WI38 (cell line): ENCODE data around the gene USP32.
A peak's percentile ranks its signal among the peaks of the same experiment; 100 is the strongest.

ENCODE experiments used
- H3K4me3 ChIP-seq: 2 replicates; pipeline ENCODE4 v1.5.1; 2011; ENCODE audit warnings: low read depth, mild to moderate bottlenecking, control low read depth, low read length
- TF ChIP-seq, protein P1 (sequence below): IDR thresholded peaks from 2 replicates; pipeline ENCODE4 v1.5.1; 2012; ENCODE audit warnings: low read depth, mild to moderate bottlenecking, control low read depth, low read length

The USP32 gene

DNA sequence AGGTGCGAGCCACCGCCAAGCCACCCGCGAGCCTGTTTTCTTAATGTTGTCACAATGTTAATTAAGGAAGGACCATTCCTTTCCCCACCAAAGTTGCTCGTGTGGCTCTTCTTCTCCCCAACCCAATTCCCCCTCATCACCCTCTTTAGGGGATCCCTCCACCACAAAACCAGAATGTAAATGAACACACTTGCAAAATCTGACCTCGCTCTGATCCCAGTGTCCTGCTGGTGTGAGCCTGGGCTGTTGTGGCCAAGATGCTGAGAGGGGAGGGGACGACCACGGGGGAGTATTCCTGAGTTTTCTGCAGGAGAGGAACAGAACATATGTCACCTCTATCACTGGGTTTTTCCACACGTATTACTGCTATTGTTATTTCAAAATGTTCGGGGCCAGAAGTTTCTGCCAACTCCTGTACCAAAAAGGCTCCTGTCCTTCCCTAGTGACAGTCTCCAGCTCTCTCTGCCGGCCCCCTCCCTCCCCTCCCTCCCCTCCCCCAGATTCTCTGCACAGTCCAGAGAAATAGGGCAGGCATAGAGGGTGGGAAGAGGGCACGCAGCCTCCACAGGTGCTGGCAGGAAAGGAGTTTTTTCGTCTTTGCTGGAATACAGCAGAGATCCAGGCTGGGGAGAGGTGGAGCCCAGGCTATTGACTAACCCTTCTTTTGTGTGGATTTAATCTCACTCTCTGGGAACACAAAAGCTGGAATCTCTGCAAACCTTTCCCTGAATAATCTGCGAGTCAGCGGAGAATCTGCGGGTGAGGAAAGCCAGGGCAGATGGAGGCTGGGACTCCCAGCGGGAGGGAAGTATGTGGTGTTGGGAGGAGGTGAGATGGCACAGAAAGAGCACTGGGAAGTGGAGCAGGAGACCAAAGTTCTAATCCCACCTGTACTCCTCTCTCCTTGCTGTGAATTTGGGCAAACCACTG is 246.7 kb downstream of the USP32 start:
- H3K4me3 ChIP-seq: no peak overlapping the region

DNA sequence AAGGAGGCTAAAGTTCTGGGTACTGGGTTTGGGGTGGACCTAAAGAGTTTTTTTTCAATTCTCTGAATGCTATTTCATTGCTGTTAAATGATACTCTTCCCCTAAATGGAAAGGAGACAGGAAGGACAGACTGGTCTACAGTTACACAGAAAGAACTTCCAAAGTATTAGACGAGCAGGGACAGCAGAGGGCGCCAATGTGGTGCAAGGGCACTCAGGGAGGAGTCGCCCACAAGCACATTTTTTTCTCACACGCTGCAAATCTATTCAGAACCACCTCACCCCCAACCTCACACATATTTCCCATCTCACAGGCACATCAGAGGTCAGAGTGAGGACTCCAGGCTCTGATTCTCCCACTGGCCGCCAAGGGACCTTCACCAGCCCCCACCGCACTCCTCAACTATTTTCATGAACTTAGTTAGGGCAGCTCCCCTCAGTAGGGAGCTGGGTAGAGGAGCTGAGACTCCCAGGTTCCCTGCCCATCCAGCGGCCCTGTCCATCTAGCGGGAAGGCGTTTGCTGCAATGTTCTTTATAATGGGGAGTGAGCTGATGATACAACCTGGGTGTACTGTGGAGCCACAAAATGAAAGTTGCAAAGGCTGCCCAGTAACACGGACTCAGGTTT is 248.9 kb downstream of the USP32 start:
- H3K4me3 ChIP-seq: no peak overlapping the region
- TF ChIP-seq, protein P1, sequence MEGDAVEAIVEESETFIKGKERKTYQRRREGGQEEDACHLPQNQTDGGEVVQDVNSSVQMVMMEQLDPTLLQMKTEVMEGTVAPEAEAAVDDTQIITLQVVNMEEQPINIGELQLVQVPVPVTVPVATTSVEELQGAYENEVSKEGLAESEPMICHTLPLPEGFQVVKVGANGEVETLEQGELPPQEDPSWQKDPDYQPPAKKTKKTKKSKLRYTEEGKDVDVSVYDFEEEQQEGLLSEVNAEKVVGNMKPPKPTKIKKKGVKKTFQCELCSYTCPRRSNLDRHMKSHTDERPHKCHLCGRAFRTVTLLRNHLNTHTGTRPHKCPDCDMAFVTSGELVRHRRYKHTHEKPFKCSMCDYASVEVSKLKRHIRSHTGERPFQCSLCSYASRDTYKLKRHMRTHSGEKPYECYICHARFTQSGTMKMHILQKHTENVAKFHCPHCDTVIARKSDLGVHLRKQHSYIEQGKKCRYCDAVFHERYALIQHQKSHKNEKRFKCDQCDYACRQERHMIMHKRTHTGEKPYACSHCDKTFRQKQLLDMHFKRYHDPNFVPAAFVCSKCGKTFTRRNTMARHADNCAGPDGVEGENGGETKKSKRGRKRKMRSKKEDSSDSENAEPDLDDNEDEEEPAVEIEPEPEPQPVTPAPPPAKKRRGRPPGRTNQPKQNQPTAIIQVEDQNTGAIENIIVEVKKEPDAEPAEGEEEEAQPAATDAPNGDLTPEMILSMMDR: peak; percentile 68

More for the DNA sequence above, 246.7 kb downstream of the USP32 start:
- TF ChIP-seq, protein P1: no peak

DNA sequence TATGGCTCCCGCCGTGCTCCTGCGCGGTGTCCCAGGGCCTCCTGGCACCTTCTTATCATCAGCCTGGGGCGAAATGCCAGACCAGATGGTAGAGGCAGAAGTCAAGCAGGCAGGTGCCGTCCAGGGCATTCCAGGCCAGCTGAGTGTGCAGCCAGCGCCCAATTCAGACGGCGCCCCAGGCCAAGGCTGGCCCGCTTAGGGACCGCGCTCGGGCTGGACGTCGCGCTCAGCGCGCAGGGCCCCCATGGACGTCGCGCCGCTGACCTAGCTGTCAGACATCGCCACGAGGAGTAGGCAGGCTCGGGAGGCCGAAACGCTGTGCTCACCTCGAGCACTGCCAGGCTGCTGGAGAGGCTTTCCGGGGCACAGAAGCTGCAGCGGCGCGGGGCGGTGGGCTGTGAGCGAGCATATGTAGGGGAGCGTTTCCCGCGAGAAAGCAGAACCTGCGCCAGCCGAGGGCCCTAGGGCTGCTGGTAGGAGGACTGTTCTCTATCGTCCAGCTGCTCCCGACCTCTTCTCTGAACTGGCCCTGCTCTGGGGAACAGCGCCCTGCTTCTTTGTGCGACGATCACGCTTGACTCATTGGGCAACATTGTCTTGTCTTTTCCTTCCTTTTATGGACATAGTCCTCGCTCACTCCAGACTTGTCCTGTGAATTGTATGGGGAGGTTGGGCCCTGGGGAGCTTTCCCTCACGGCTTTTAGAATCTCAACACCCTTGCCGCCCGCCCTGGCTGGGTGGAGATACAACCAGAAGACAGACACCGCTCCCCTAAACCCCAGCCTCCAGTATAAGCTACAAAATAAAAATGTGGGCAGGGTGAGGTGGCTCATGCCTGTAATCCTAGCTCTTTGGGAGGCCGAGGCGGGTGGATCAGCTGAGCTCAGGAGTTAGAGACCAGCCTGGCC is 250.6 kb downstream of the USP32 start:
- TF ChIP-seq, protein P1: no peak

DNA sequence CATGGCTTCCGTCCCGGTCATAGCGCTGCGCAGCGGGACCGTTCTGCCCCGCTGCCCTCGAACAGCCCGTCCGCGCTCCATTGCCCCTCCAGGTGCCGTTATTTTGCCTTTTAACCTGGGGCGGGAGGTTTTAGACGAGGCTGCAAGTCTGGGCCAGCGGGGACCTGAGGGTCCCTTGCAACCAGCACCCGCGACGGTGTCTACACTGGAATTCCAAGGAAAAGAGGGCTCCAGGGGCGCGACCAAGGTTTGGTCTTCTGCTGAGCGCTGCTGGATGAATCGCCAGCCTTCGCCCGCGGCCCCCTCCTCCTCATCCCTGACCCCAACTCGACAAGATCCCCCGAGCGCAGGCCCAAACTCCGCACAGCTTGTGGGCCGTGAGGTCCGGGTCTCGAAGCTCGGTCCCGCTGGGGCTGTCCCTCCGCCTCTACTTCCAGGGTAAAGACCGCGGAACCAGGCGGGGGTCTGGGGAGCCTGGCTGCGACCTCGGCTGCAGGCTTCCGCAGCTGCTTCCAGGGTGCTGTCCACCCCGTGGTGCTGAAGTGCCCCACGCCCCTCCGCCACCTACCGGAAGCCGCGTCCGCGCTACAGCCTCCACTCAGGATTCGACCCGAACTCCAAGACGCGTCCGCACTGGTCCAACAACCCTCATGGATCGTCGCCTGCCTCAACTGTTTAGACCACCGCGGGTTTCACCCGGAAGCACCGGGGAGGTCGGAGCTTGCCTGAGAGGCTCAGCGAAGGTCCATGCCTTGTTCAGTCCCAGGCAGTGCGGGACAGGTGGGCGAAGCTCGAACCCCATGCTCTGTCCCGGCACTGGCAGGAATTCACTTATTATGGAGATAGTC is 252.3 kb downstream of the USP32 start:
- H3K4me3 ChIP-seq: no peak overlapping the region
- TF ChIP-seq, protein P1: peak; percentile 59

More for the DNA sequence above, 250.6 kb downstream of the USP32 start:
- no peak overlapping the region for H3K4me3 ChIP-seq

DNA sequence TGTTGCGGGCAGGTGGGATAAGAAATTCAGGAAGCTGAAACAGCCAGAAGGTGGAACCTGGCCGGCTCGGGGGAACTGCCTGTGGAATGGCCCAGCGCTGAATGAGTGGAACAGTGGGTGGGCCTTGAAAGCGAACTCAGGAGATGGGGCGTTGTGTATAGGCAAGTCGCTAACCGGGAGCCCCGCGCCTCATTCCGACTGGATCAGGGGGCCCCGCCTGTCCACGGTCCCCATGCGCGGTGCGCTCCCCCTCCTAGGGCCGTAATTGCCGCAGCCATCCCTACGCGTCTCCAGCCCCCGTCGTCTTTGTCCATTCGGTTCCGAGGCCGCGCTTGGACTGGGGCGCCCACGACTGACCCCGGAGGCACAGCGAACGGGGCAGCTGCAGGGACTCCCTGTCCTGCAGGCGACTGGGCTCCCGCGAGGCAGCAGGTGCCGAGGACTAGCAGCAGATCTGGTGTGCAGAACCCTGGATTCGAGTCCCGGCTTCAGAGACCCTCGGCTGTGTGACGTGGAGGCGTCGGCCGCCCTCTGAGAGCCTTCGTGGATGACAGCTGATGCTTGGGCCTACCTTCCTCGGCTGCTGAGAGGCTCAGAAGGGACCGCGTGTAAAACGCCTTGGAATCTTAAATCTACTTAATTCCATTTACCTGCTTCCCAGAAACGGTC is 253.0 kb downstream of the USP32 start:
- no peak overlapping the region for H3K4me3 ChIP-seq
- TF ChIP-seq, protein P1: no peak

DNA sequence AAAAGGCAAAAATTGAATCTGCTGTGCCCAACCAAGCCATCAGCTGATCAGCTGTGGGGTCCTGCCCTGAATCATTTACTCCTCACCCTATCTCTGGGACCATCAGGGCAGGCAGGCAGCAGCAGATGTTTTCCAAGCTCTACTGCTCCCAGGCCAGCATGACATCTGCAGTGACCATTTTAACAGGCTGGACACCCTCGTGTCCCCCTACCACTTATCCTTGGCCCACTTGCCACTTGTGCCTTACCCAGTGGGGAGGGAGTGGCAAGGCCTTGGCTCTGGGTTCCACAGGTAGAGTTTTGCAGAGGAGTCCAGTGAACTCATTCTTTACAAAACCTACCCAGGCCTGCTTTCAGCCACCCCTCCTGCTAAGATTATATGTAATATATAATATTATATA is 254.2 kb downstream of the USP32 start:
- H3K4me3 ChIP-seq: no peak overlapping the region
- TF ChIP-seq, protein P1: no peak
